ENCODE measurements around the gene ABCA4.

The ABCA4 gene

GRCh38 chr1:94115900-94116436 lies 5.0 kb downstream of the ABCA4 start:
- TF ChIP-seq CTCF (IDR thresholded peaks at IDR 0.05; ENCODE audit: borderline replicate concordance, insufficient read depth, low read depth, low read length), result no peak
- no peak overlapping the region for H3K4me3 ChIP-seq (ENCODE audit: low read depth, low read length)

- no peak overlapping the region for H3K4me3 ChIP-seq (ENCODE audit: low read depth, low read length)
- TF ChIP-seq CTCF (IDR thresholded peaks at IDR 0.05; ENCODE audit: borderline replicate concordance, insufficient read depth, low read depth, low read length), result no peak
Observed at GRCh38 chr1:94115254-94115899, 5.6 kb downstream of the ABCA4 start.

GRCh38 chr1:94113589-94114226 lies 7.2 kb downstream of the ABCA4 start:
- TF ChIP-seq CTCF (IDR thresholded peaks at IDR 0.05; ENCODE audit: borderline replicate concordance, insufficient read depth, low read depth, low read length), result no peak
- no peak overlapping the region for H3K4me3 ChIP-seq (ENCODE audit: low read depth, low read length)

- TF ChIP-seq CTCF (IDR thresholded peaks at IDR 0.05; ENCODE audit: borderline replicate concordance, insufficient read depth, low read depth, low read length), result no peak
- H3K4me3 ChIP-seq (ENCODE audit: low read depth, low read length), result no peak overlapping the region
Observed at GRCh38 chr1:94111879-94112278, 9.1 kb downstream of the ABCA4 start.

- no peak for TF ChIP-seq CTCF (IDR thresholded peaks at IDR 0.05; ENCODE audit: borderline replicate concordance, insufficient read depth, low read depth, low read length)
- H3K4me3 ChIP-seq (ENCODE audit: low read depth, low read length), result no peak overlapping the region
Observed at GRCh38 chr1:94110946-94111740, 9.8 kb downstream of the ABCA4 start.

GRCh38 chr1:94110021-94110761 lies 10.8 kb downstream of the ABCA4 start:
- TF ChIP-seq CTCF (IDR thresholded peaks at IDR 0.05; ENCODE audit: borderline replicate concordance, insufficient read depth, low read depth, low read length), result no peak
- H3K4me3 ChIP-seq (ENCODE audit: low read depth, low read length), result no peak overlapping the region
